ENCODE results near the gene LGI4.
"Not testable (repeated sequence)": the region's sequence is repeated elsewhere in the genome, so short reads cannot be mapped to it uniquely, and the experiment has no call there.

Gene LGI4

GRCh38 chr19:35105411-35106290, 29.2 kb downstream of the LGI4 start:
- no peak for DNase-seq (ENCODE audit: low read depth)

GRCh38 chr19:35105047-35105410, 29.8 kb downstream of the LGI4 start:
- no peak for DNase-seq (ENCODE audit: low read depth)

GRCh38 chr19:35104361-35104760, 30.5 kb downstream of the LGI4 start:
- no peak for DNase-seq (ENCODE audit: low read depth)

GRCh38 chr19:35103614-35104013, 31.2 kb downstream of the LGI4 start:
- not testable (repeated sequence) for DNase-seq (ENCODE audit: low read depth)

GRCh38 chr19:35101949-35102348, 32.9 kb downstream of the LGI4 start:
- not testable (repeated sequence) for DNase-seq (ENCODE audit: low read depth)

GRCh38 chr19:35100588-35101533, 34.0 kb downstream of the LGI4 start:
- no peak for DNase-seq (ENCODE audit: low read depth)

GRCh38 chr19:35099897-35100275, 35.0 kb downstream of the LGI4 start:
- no peak for DNase-seq (ENCODE audit: low read depth)

GRCh38 chr19:35099155-35099896, 35.5 kb downstream of the LGI4 start:
- no peak for DNase-seq (ENCODE audit: low read depth)

GRCh38 chr19:35098413-35099049, 36.3 kb downstream of the LGI4 start:
- no peak for DNase-seq (ENCODE audit: low read depth)

- no peak for DNase-seq (ENCODE audit: low read depth)
These were observed 39.0 kb downstream of the LGI4 start for GRCh38 chr19:35095667-35096368.

- no peak for DNase-seq (ENCODE audit: low read depth)
These were observed 40.2 kb downstream of the LGI4 start for GRCh38 chr19:35094656-35095055.

GRCh38 chr19:35093941-35094647, 40.8 kb downstream of the LGI4 start:
- no peak for DNase-seq (ENCODE audit: low read depth)

GRCh38 chr19:35093430-35093829, 41.4 kb downstream of the LGI4 start:
- DNase-seq (ENCODE audit: low read depth) = no peak

GRCh38 chr19:35090506-35091214, 44.2 kb downstream of the LGI4 start:
- DNase-seq (ENCODE audit: low read depth) = no peak

- no peak for DNase-seq (ENCODE audit: low read depth)
These were observed 44.7 kb downstream of the LGI4 start for GRCh38 chr19:35090160-35090505.

GRCh38 chr19:35089554-35089953, 45.3 kb downstream of the LGI4 start:
- no peak for DNase-seq (ENCODE audit: low read depth)

- DNase-seq (ENCODE audit: low read depth) = no peak
These were observed 46.5 kb downstream of the LGI4 start for GRCh38 chr19:35088131-35088913.

- no peak for DNase-seq (ENCODE audit: low read depth)
These were observed 47.5 kb downstream of the LGI4 start for GRCh38 chr19:35087393-35087792.

- no peak for DNase-seq (ENCODE audit: low read depth)
These were observed 48.4 kb downstream of the LGI4 start for GRCh38 chr19:35086455-35086854.
